ENCODE measurements around the gene MACC1. TPM values are rescaled to one million over a fixed set of nuclear protein-coding genes. Genes with fewer than 3 reads are reported as not detected.

Gene MACC1
- polyA plus RNA-seq, 1 of the 3 experiments (the other 2 are of a cell fraction): not detected

DNA sequence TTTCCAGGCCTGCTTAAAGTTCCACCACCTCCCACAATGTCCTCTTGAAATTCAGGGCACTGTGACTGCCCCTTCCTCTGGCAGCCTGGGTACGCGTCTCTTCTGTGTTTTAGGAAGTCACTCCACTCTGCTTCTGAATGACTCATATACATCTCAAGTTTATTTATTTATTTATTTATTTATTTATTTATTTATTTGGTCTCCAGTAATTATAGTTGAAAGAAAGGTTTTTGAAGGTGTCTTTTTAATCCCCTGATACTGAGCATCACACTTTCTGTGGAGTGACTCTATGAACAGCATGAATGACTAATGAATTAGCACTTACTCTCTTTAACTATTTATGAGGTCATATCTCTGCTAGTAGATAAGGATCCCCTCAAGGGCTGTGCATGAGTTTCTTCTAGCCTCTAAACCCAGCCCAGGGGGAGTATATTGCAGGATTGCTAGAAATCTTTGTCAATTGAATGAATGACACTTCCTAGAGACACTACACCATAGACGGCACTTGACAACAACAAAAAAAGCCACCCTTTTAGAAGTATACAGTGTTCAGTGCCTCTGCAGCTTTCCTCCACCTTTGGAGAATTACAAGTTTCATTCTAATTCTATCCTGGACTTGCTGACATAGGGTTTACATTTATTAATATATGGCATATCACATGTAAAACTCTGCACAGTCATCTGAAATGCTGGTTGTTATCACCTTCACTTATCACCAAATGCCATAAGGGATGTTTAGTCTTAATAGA is 2.1 kb downstream of the MACC1 start:
- Histone ChIP-seq H3K4me3 (ENCODE audit: low read depth in 2 of 2, low read length in 1 of 2) (no peak overlapping the region), H4K20me1 (ENCODE audit: insufficient read depth) (no peaks in the 10 kb centered on the region), H3K4me2 (no peak overlapping the region), H2AFZ (ENCODE audit: low read depth) (no peak overlapping the region), H3K4me1 (ENCODE audit: control insufficient read depth in 1 of 2, insufficient read depth in 2 of 2, low read depth in 1 of 2, low read length in 1 of 2) (no peaks in the 10 kb centered on the region; a peak in 1 of 4 replicates), H3K9ac (no peak overlapping the region), H3K36me3 (replicated peaks in 1 of 2; ENCODE audit: control insufficient read depth in 1 of 2, insufficient read depth in 2 of 2, low read length in 1 of 2) (no peaks in the 10 kb centered on the region), H3K27ac (ENCODE audit: low read depth in 2 of 2, low read length in 1 of 2) (no peak overlapping the region), H3F3A (replicated peaks; ENCODE audit: insufficient read depth) (no peaks in the 10 kb centered on the region), H3K79me2 (ENCODE audit: insufficient read depth) (no peaks in the 10 kb centered on the region), H3K27me3 (ENCODE audit: insufficient read depth) (no peaks in the 10 kb centered on the region), H3K9me2 (no peaks in the 10 kb centered on the region), H3K9me3 (no peaks in the 10 kb centered on the region)
- ChIA-PET POLR2A (no interaction called here), CTCF (interaction anchor here (1.1 to 1.3 kb wide), 2 partner anchors 11 to 18 kb away, joined by 3 to 4 read pairs; no protein-coding TSS in a partner anchor)
- TF ChIP-seq NRF1 (IDR thresholded peaks at IDR 0.05; ENCODE audit: low read depth, low read length) (no peak), FOSL2 (IDR thresholded peaks at IDR 0.05; ENCODE audit: borderline replicate concordance, low read depth) (no peak), YY1 (IDR thresholded peaks at IDR 0.05; ENCODE audit: low read depth) (no peak), ELF1 (IDR thresholded peaks at IDR 0.05) (no peak), CHD2 (IDR thresholded peaks at IDR 0.05; ENCODE audit: low read length, partially characterized antibody) (no peak), MXI1 (IDR thresholded peaks at IDR 0.05; ENCODE audit: low read depth, low read length) (no peak), JUND (IDR thresholded peaks at IDR 0.05) (no peak), RXRA (IDR thresholded peaks at IDR 0.05; ENCODE audit: borderline replicate concordance, low read depth) (no peak), ZBTB33 (IDR thresholded peaks at IDR 0.05; ENCODE audit: borderline replicate concordance, low read depth) (no peak), SMC3 (IDR thresholded peaks at IDR 0.05; ENCODE audit: low read depth, low read length) (no peak)
- WGBS (ENCODE audit: low lambda C conversion rate): 93% methylated on average over 3 of the region's 3 CpGs
- DNase-seq: no peak

DNA sequence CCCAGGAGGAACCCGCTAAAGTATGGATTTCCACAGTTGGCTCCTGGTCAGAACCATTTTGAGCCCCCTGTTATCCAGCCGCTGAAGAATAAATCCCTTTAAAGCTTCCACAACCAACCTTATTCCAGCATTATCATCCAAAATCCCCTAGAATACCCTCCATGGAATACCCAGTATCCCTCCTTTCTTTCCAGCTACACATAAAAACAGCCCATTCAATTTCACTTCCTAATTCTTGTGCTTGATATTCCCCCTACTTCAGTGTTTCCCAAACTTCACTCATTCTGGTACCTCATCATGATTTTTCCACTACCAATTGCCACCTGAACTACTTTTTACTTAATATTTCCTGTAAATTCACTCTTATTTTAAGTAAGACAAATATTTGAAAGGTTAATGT is 3.1 kb downstream of the MACC1 start:
- no peak overlapping the region for H3K9ac ChIP-seq
- no peak for DNase-seq
- no peaks in the 10 kb centered on the region; a peak in 1 of 4 replicates for H3K4me1 ChIP-seq (ENCODE audit: control insufficient read depth in 1 of 2, insufficient read depth in 2 of 2, low read depth in 1 of 2, low read length in 1 of 2)
- TF ChIP-seq CHD2 (IDR thresholded peaks at IDR 0.05; ENCODE audit: low read length, partially characterized antibody) (no peak), RXRA (IDR thresholded peaks at IDR 0.05; ENCODE audit: borderline replicate concordance, low read depth) (no peak), FOXJ3 (CRISPR knock-in tag; IDR thresholded peaks at IDR 0.05) (no peak), GATA2 (CRISPR knock-in tag; IDR thresholded peaks at IDR 0.05) (no peak), USF1 (IDR thresholded peaks at IDR 0.05; ENCODE audit: borderline replicate concordance, low read depth) (no peak), RFX5 (IDR thresholded peaks at IDR 0.05; ENCODE audit: low read length) (no peak), MXI1 (IDR thresholded peaks at IDR 0.05; ENCODE audit: low read depth, low read length) (no peak), NRF1 (IDR thresholded peaks at IDR 0.05; ENCODE audit: low read depth, low read length) (no peak), YY1 (IDR thresholded peaks at IDR 0.05; ENCODE audit: low read depth) (no peak), MEF2A (IDR thresholded peaks at IDR 0.05; ENCODE audit: borderline replicate concordance, low read depth) (no peak), TCF12 (IDR thresholded peaks at IDR 0.05) (no peak), TEAD4 (IDR thresholded peaks at IDR 0.05; ENCODE audit: borderline replicate concordance, insufficient read depth) (no peak)
- TF ChIP-seq, protein P1, sequence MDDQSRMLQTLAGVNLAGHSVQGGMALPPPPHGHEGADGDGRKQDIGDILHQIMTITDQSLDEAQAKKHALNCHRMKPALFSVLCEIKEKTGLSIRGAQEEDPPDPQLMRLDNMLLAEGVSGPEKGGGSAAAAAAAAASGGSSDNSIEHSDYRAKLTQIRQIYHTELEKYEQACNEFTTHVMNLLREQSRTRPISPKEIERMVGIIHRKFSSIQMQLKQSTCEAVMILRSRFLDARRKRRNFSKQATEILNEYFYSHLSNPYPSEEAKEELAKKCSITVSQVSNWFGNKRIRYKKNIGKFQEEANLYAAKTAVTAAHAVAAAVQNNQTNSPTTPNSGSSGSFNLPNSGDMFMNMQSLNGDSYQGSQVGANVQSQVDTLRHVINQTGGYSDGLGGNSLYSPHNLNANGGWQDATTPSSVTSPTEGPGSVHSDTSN (IDR thresholded peaks at IDR 0.05): no peak
- POLR2A ChIA-PET: no interaction called here
- H3K27ac ChIP-seq (ENCODE audit: low read depth in 2 of 2, low read length in 1 of 2): no peak overlapping the region
- no peaks in the 10 kb centered on the region for H3K9me2 ChIP-seq
- 76% methylated on average over 2 of the region's 2 CpGs for WGBS (ENCODE audit: low lambda C conversion rate)
- no peaks in the 10 kb centered on the region for H3K36me3 ChIP-seq (replicated peaks in 1 of 2; ENCODE audit: control insufficient read depth in 1 of 2, insufficient read depth in 2 of 2, low read length in 1 of 2)
- H4K20me1 ChIP-seq (ENCODE audit: insufficient read depth): no peaks in the 10 kb centered on the region
- CTCF ChIA-PET: interaction anchor here (0.8 to 1.3 kb wide), 3 partner anchors 10 to 97 kb away, joined by 3 read pairs; no protein-coding TSS in a partner anchor
- no peaks in the 10 kb centered on the region for H3K27me3 ChIP-seq (ENCODE audit: insufficient read depth)
- H2AFZ ChIP-seq (ENCODE audit: low read depth): no peak overlapping the region
- no peaks in the 10 kb centered on the region for H3F3A ChIP-seq (replicated peaks; ENCODE audit: insufficient read depth)
- no peaks in the 10 kb centered on the region for H3K9me3 ChIP-seq
- H3K4me3 ChIP-seq (ENCODE audit: low read depth in 2 of 2, low read length in 1 of 2): no peak overlapping the region
- no peaks in the 10 kb centered on the region for H3K79me2 ChIP-seq (ENCODE audit: insufficient read depth)
- no peak overlapping the region for H3K4me2 ChIP-seq
